ENCODE measurements around the gene B3GAT1.

DNA sequence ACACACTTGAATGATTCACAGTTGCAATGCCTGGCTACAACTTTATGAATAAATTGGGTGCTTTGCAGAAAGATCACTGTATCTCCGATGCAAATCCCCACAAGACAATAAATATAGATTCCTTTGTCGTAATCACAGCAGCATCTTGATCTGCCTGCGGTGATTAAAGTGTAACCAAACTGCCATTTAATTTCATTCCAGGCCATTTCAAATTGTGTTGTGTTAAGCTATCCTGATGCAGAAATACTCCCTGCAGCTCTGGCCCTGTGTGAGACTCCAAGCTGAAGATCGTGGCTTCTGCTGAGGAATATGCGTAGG is 40.8 kb upstream of the B3GAT1 start:
- TF ChIP-seq ZNF24 (IDR thresholded peaks at IDR 0.05): no peak
- TF ChIP-seq SP1 (IDR thresholded peaks at IDR 0.05): no peak
- TF ChIP-seq SP1 (CRISPR knock-in tag; IDR thresholded peaks at IDR 0.05): no peak
- no peak for TF ChIP-seq KLF16 (CRISPR knock-in tag; IDR thresholded peaks at IDR 0.05)
- no peak for TF ChIP-seq EP300 (IDR thresholded peaks at IDR 0.05; ENCODE audit: low read depth in 2 of 2, low read length in 2 of 2)
- TF ChIP-seq EP300 (CRISPR knock-in tag; IDR thresholded peaks at IDR 0.05; ENCODE audit: borderline replicate concordance): no peak
- no peak for TF ChIP-seq SRSF1 (optimal IDR thresholded peaks at IDR 0.05; ENCODE audit: low read depth, low read length)
- no peak for TF ChIP-seq TCF7 (IDR thresholded peaks at IDR 0.05; ENCODE audit: low read depth)
- no peak for TF ChIP-seq MXI1 (IDR thresholded peaks at IDR 0.05; ENCODE audit: borderline replicate concordance, low read depth, low read length)
- TF ChIP-seq CHCHD3 (CRISPR knock-in tag; IDR thresholded peaks at IDR 0.05): no peak
- no peak for TF ChIP-seq ZNF3 (CRISPR knock-in tag; IDR thresholded peaks at IDR 0.05)
- TF ChIP-seq, protein P1, sequence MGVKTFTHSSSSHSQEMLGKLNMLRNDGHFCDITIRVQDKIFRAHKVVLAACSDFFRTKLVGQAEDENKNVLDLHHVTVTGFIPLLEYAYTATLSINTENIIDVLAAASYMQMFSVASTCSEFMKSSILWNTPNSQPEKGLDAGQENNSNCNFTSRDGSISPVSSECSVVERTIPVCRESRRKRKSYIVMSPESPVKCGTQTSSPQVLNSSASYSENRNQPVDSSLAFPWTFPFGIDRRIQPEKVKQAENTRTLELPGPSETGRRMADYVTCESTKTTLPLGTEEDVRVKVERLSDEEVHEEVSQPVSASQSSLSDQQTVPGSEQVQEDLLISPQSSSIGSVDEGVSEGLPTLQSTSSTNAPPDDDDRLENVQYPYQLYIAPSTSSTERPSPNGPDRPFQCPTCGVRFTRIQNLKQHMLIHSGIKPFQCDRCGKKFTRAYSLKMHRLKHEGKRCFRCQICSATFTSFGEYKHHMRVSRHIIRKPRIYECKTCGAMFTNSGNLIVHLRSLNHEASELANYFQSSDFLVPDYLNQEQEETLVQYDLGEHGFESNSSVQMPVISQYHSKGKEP (CRISPR knock-in tag; IDR thresholded peaks at IDR 0.05): no peak
- TF ChIP-seq HDAC6 (IDR thresholded peaks at IDR 0.05; ENCODE audit: low read depth, low read length): no peak
- TF ChIP-seq EZH2 (conservative IDR thresholded peaks at IDR 0.05; ENCODE audit: low read depth, low read length): no peak
